GM18526 (cell line): ENCODE measurements around the gene HIVEP3.

Source experiments
- POLR2A ChIP-seq: IDR thresholded peaks from 3 replicates; pipeline ENCODE4 v1.6.1; 2011; ENCODE audit not compliant: insufficient read length; ENCODE audit errors: extremely low read depth

Gene HIVEP3

GRCh38 chr1:41532206-41532975, 386.3 kb downstream of the HIVEP3 start:
- TF ChIP-seq POLR2A, result no peak

GRCh38 chr1:41530411-41530810, 388.3 kb downstream of the HIVEP3 start:
- TF ChIP-seq POLR2A, result no peak

GRCh38 chr1:41529621-41530395, 388.9 kb downstream of the HIVEP3 start:
- TF ChIP-seq POLR2A, result no peak

- TF ChIP-seq POLR2A, result no peak
Observed at GRCh38 chr1:41528726-41529605, 389.8 kb downstream of the HIVEP3 start.

GRCh38 chr1:41528106-41528505, 390.6 kb downstream of the HIVEP3 start:
- no peak for TF ChIP-seq POLR2A

GRCh38 chr1:41526956-41527561, 391.7 kb downstream of the HIVEP3 start:
- no peak for TF ChIP-seq POLR2A

GRCh38 chr1:41525891-41526587, 392.7 kb downstream of the HIVEP3 start:
- no peak for TF ChIP-seq POLR2A

- no peak for TF ChIP-seq POLR2A
Observed at GRCh38 chr1:41524676-41525675, 393.7 kb downstream of the HIVEP3 start.

GRCh38 chr1:41523949-41524675, 394.6 kb downstream of the HIVEP3 start:
- TF ChIP-seq POLR2A, result no peak

GRCh38 chr1:41523071-41523470, 395.7 kb downstream of the HIVEP3 start:
- TF ChIP-seq POLR2A, result no peak

GRCh38 chr1:41521766-41522165, 397.0 kb downstream of the HIVEP3 start:
- TF ChIP-seq POLR2A, result no peak

GRCh38 chr1:41520951-41521752, 397.6 kb downstream of the HIVEP3 start:
- TF ChIP-seq POLR2A, result no peak
